Right atrium auricular region (tissue), 2 donors: ENCODE results near the gene CISD2. TPM values are rescaled to one million over a fixed set of nuclear protein-coding genes. Genes with fewer than 3 reads are reported as not detected.
"Not testable (repeated sequence)": the region's sequence is repeated elsewhere in the genome, so short reads cannot be mapped to it uniquely, and the experiment has no call there.

Source experiments
- DNase-seq: peaks from one replicate; pipeline ENCODE4 v3.0.0-alpha.2; 2019; ENCODE audit warnings: low spot score
- H3K27ac ChIP-seq, 2 donors: fragments of 200-600 bp; sonication (generic); 1 replicate in 1 of 2; 2 replicates in 1 of 2; pipeline ENCODE4 v1.5.1; 2016 to 2019
- H3K27me3 ChIP-seq, 2 donors: fragments of 200-600 bp; sonication (generic); one replicate each; pipeline versions ENCODE4 v1.5.1 to v1.6.0; 2017 to 2019
- H3K36me3 ChIP-seq: fragments of 200-600 bp; sonication (generic); one replicate; pipeline ENCODE4 v1.5.1; 2016
- H3K4me1 ChIP-seq, 2 donors: fragments of 200-600 bp; sonication (generic); one replicate each; pipeline versions ENCODE4 v1.5.1 to v1.6.0; 2017 to 2019
- H3K4me3 ChIP-seq, 2 donors: fragments of 200-600 bp; sonication (generic); 1 replicate in 1 of 2; 2 replicates in 1 of 2; pipeline ENCODE4 v1.5.1; 2017 to 2019; ENCODE audit warnings: mild to moderate bottlenecking in 1 of 2, moderate library complexity in 1 of 2
- H3K9me3 ChIP-seq, 2 donors: fragments of 200-600 bp; sonication (generic); one replicate each; pipeline ENCODE4 v1.5.1; 2019
- total RNA-seq, 2 donors: library from RNA; depleted of rRNA; stranded (reverse); fragments of >200 nt; gene quantifications; one replicate each; pipeline ENCODE4 v1.1.0, GENCODE V29; 2016
- TF ChIP-seq, protein P1 (sequence below), 2 donors: fragments of 200-600 bp; sonication (generic); IDR thresholded peaks; one replicate each; pipeline ENCODE4 v1.5.1; 2019; ENCODE audit warnings: antibody characterized with exemption in 2 of 2

Gene CISD2
- total RNA-seq, 2 donors from 2014 or later = 10.5 to 11.5 TPM

DNA sequence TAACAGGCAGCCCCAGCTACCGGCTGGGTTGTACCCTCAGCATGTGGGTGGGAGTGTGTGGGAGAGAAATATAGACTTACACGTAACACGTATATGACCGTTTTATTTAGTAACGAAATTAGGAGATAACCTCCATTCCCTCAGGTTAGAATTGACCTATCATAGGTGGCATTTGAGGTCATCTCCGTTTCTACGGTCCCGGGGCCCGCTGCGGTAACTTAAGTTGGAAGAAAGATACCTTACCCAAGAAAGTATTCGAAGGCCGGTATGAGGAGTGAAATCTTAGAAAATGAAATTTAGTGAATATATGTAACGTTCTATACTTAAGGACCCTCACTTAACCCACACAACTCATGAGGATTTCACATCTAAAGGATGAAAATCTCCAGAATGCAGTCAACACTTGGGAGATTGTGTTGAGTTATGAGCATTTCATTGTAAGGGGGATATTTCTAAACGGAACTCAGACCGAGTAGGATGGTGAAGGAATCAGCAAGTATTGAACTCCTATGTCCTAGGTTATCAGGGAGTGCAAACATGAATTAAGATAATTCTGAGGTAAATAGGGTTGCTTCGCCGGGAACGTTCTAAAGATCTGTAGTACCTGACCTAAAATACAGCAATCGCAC lies 891 bp downstream of the CISD2 start:
- Histone ChIP-seq H3K27me3 (no peaks in the 10 kb centered on the region), H3K4me1 (peaks cover 0 to 23% of the 10 kb centered on the region in 2 donors), H3K9me3 (no peaks in the 10 kb centered on the region), H3K27ac (peak overlapping the region; percentile 97), H3K4me3 (peak overlapping the region; percentile 67 to 68), H3K36me3 (no peaks in the 10 kb centered on the region)
- TF ChIP-seq, protein P1, sequence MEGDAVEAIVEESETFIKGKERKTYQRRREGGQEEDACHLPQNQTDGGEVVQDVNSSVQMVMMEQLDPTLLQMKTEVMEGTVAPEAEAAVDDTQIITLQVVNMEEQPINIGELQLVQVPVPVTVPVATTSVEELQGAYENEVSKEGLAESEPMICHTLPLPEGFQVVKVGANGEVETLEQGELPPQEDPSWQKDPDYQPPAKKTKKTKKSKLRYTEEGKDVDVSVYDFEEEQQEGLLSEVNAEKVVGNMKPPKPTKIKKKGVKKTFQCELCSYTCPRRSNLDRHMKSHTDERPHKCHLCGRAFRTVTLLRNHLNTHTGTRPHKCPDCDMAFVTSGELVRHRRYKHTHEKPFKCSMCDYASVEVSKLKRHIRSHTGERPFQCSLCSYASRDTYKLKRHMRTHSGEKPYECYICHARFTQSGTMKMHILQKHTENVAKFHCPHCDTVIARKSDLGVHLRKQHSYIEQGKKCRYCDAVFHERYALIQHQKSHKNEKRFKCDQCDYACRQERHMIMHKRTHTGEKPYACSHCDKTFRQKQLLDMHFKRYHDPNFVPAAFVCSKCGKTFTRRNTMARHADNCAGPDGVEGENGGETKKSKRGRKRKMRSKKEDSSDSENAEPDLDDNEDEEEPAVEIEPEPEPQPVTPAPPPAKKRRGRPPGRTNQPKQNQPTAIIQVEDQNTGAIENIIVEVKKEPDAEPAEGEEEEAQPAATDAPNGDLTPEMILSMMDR (IDR thresholded peaks at IDR 0.05) = no peak
- DNase-seq = no peak

DNA sequence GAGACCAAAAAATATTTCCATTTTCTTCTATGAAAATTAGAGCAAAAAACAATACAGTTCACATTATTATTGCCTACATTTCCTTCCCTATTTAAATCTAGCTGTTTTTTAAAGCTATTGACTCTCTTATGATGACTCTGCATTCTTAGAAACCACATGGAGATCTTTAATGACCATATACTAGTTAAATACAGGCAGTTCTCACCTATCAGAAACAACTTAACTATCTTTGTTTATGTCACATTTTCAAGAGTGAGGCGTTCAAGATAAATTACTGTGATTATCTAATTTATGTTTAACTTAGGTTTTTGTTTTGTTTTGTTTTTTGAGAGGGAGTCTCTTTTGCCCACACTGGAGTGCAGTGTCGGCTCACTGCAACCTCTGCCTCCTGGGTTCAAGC lies 3.0 kb downstream of the CISD2 start:
- TF ChIP-seq, protein P1 (IDR thresholded peaks at IDR 0.05) = no peak
- no peaks in the 10 kb centered on the region for H3K9me3 ChIP-seq
- H3K27me3 ChIP-seq = no peaks in the 10 kb centered on the region

DNA sequence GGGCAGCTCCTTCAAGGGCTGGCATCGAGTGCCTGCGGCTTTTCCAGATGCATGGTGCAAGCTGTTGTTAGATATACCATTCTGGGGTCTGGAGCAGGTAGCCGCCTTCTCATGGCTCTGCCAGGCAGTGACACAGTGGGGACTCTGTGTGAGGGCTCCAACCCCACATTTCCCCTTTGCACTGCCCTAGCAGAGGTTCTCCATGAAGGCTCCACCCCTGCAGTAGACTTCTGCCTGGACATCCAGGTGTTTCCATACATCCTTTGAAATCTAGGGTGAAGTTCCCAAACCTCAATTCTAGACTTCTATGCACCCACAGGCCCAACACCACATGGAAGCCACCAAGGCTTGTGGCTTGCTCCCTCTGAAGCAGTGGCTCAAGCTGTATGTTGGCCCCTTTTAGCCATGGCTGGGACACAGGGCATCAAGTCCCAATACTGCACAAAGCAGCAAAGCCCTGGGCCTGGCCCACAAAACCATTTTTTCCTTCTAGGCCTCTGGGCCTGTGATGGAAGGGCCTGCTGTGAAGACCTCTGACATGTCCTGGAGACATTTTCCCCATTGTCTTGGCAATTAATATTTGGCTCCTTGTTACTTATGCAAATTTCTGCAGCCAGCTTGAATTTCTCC lies 8.8 kb downstream of the CISD2 start:
- not testable (repeated sequence) for H3K4me1 ChIP-seq, H3K4me3 ChIP-seq, DNase-seq, H3K27ac ChIP-seq, H3K36me3 ChIP-seq, H3K27me3 ChIP-seq, H3K9me3 ChIP-seq

More for the DNA sequence above, 3.0 kb downstream of the CISD2 start:
- H3K27ac ChIP-seq = no peak overlapping the region
- H3K4me1 ChIP-seq = peaks cover 0 to 23% of the 10 kb centered on the region in 2 donors
- no peak overlapping the region for H3K4me3 ChIP-seq
- no peak for DNase-seq
- H3K36me3 ChIP-seq = no peaks in the 10 kb centered on the region

DNA sequence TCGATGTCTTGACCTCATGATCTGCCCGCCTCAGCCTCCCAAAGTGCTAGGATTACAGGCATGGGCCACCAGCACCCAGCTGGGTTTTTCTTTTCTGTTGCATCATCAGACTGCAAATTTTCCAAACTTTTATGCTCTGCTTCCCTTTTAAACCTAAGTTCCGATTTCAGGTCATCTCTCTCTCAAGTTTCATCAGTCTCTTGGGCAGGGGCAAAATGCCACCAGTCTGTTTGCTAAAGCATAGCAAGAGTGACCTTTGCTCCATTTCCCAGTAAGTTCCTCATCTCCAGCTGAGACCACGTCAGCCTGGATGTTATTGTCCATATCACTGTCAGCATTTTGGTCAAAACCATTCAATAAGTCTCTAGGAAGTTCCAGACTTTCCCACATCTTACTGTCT lies 9.6 kb downstream of the CISD2 start:
- not testable (repeated sequence) for H3K36me3 ChIP-seq, H3K27ac ChIP-seq, H3K4me1 ChIP-seq, H3K27me3 ChIP-seq, DNase-seq, H3K9me3 ChIP-seq, H3K4me3 ChIP-seq

DNA sequence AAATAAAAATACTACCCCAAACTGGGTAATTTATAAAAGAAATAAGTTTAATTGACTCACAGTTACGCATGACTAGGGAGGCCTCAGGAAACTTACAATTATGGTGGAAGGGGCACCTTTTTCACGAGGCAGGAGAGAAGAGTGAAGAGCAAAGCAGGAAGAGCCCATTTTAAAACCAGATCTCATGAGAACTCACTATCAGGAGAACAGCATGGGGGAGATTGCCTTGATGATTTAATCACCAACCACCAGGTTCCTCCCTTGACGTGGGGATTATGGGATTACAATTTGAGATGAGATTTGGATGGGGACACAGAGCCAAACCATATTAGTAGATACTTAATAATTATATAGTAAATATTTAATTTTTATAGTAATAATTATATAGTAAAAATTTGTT lies 10.1 kb downstream of the CISD2 start:
- no peak for DNase-seq
- Histone ChIP-seq H3K27ac (no peak overlapping the region), H3K4me1 (peaks cover 0 to 8% of the 10 kb centered on the region in 2 donors), H3K4me3 (no peak overlapping the region), H3K9me3 (no peaks in the 10 kb centered on the region), H3K27me3 (no peaks in the 10 kb centered on the region), H3K36me3 (no peaks in the 10 kb centered on the region)
- TF ChIP-seq, protein P1 (IDR thresholded peaks at IDR 0.05) = no peak

DNA sequence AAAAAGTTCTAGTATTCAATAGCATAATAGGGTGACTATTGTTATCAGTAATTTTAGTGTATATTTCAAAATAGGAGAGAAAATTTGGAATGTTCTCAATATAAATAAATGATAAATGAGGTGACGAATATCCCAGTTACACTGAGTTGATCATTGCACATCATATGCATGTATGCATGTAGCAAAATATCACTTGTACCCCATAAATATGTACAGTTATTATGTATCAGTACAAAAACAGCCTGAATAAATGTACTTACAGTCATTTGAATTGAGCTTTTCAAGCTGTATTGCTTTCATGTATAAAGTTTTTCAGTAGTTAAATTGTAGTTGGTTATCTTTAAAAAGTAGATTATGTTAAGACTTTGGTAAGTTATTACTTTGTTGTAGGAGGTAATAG lies 12.6 kb downstream of the CISD2 start:
- no peaks in the 10 kb centered on the region for H3K27me3 ChIP-seq
- peaks cover 0 to 8% of the 10 kb centered on the region in 2 donors for H3K4me1 ChIP-seq
- H3K4me3 ChIP-seq = no peak overlapping the region
- DNase-seq = no peak
- TF ChIP-seq, protein P1 (IDR thresholded peaks at IDR 0.05) = no peak
- H3K36me3 ChIP-seq = no peaks in the 10 kb centered on the region
- no peaks in the 10 kb centered on the region for H3K9me3 ChIP-seq
- no peak overlapping the region for H3K27ac ChIP-seq

DNA sequence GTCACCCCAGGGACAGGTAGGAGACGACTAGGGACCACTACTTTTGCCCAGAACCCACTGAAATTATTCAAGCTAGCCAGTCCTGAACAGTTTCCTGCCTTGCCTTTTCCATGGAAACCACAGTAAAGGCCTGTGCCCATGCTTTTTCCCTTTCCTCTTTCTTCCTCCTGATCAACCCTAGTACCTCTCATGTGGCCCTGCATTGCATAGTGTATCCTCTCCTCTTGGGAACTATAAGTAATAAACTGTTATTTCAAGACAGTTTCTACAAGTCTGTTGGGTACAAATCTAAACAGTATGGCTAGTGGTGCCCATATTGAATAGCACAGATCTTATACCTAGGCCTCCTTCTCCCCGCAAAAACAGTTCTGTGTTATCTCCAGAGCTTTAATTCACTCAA lies 14.5 kb downstream of the CISD2 start:
- no peak overlapping the region for H3K27ac ChIP-seq
- DNase-seq = no peak
- H3K9me3 ChIP-seq = no peaks in the 10 kb centered on the region
- no peaks in the 10 kb centered on the region for H3K36me3 ChIP-seq
- H3K27me3 ChIP-seq = no peaks in the 10 kb centered on the region
- no peak overlapping the region for H3K4me3 ChIP-seq
- H3K4me1 ChIP-seq = peaks cover 0 to 5% of the 10 kb centered on the region in 2 donors
- TF ChIP-seq, protein P1 (IDR thresholded peaks at IDR 0.05) = no peak

DNA sequence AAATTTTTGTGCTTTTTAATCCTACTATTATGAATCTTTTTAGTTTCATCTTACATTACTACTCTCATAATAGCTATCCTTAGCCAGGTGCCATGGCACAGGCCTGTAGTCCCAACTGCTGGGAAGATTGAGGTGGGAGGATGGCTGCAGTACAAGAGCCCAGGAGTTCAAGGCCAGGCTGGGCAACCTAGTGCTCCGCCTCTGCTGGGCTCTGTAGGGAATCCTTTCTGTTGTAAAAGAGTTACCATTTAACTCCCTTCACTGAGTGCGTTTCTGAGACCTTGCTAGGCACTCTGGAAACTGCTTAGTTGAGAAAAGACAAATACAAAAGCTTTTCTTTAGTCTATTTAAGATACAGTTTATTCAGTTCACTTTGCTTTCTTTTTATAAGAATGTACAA lies 19.8 kb downstream of the CISD2 start:
- not testable (repeated sequence) for DNase-seq, H3K27ac ChIP-seq, H3K4me1 ChIP-seq

DNA sequence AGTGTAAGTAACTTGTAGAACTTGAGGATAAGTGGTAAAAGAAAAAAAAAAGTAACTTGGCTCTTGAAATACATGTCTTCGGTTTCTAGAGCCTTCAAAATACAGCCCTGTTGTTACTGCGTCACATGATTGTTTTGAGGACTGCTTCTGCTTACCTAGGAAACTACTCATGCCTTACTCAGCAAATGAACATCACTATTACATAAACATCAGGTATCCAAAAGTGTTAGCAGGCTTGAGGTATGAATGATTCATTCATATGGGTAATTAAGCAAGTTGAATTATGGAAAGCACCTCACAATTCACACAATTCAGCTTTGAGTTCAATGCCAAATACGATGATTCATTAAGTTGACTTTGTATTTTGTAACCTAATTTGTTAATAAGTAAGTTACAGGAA lies 21.1 kb downstream of the CISD2 start:
- H3K9me3 ChIP-seq, H3K27ac ChIP-seq, H3K36me3 ChIP-seq, H3K27me3 ChIP-seq, H3K4me1 ChIP-seq, DNase-seq, H3K4me3 ChIP-seq: not testable (repeated sequence)

More for the DNA sequence above, 19.8 kb downstream of the CISD2 start:
- H3K36me3 ChIP-seq, H3K27me3 ChIP-seq, H3K4me3 ChIP-seq, H3K9me3 ChIP-seq: not testable (repeated sequence)

DNA sequence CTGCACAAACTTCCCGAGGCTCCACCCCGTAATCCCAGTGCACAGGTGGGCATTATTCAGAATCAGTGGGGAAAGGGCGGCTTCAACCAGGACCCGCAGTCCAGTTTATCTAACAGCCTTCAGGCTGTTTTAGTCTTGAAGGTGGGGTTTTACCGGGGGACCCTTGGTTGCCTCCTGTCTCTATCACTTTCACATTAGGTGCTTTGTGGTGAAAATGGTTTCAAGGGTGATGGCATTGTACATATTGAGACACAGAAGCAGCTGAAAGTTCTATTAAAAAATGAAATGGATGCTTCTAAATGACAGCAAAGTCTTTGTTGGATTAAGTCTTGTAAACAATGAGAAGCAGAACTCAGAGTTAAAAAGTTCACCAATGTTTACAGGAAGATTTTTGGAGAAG lies 27.8 kb downstream of the CISD2 start:
- not testable (repeated sequence) for H3K4me3 ChIP-seq, H3K9me3 ChIP-seq, H3K27ac ChIP-seq, H3K27me3 ChIP-seq, DNase-seq, H3K36me3 ChIP-seq, H3K4me1 ChIP-seq
